ENCODE results near the gene LRRC14B.

GRCh38 chr5:219460-219863 is 28.2 kb downstream of the LRRC14B start:
- TF ChIP-seq EZH2 (IDR thresholded peaks at IDR 0.05; ENCODE audit: insufficient read depth, low read length) = no peak
- TF ChIP-seq CTCF (IDR thresholded peaks at IDR 0.05; ENCODE audit: insufficient read depth, low read depth, low read length) = no peak
